GM06990 (cell line): ENCODE measurements around the gene IMPDH1.

Source experiments
- DNase-seq: peaks from one replicate; pipeline ENCODE4 v3.0.0-alpha.2; 2011; ENCODE audit not compliant: insufficient read length; ENCODE audit errors: extremely low read depth
- H3K27me3 ChIP-seq: replicated peaks from 2 replicates; pipeline ENCODE4 v1.6.0; 2011; ENCODE audit warnings: low read length; ENCODE audit not compliant: control insufficient read depth, insufficient read depth
- H3K36me3 ChIP-seq: 2 replicates; pipeline ENCODE4 v1.5.1; 2011; ENCODE audit warnings: low read length; ENCODE audit not compliant: control insufficient read depth, insufficient read depth
- H3K4me3 ChIP-seq: replicated peaks from 2 replicates; pipeline ENCODE4 v1.5.1; 2011; ENCODE audit warnings: low read depth, mild to moderate bottlenecking, control low read depth, low read length
- CTCF ChIP-seq: IDR thresholded peaks from 2 replicates; pipeline ENCODE4 v1.5.1; 2011; ENCODE audit warnings: low read length, control low read depth, mild to moderate bottlenecking, inconsistent platforms; ENCODE audit not compliant: insufficient read depth, poor library complexity, severe bottlenecking

IMPDH1 gene

GRCh38 chr7:128400566-128400965 is 9.2 kb downstream of the IMPDH1 start:
- Histone ChIP-seq H3K36me3 (peaks cover 16% of the 10 kb centered on the region), H3K27me3 (no peaks in the 10 kb centered on the region), H3K4me3 (no peak overlapping the region)
- TF ChIP-seq CTCF: no peak
- DNase-seq: no peak

GRCh38 chr7:128399991-128400390 is 9.8 kb downstream of the IMPDH1 start:
- no peak for TF ChIP-seq CTCF
- Histone ChIP-seq H3K4me3 (no peak overlapping the region), H3K36me3 (peaks cover 16% of the 10 kb centered on the region), H3K27me3 (no peaks in the 10 kb centered on the region)
- DNase-seq: no peak

GRCh38 chr7:128398841-128399135 is 11.0 kb downstream of the IMPDH1 start:
- DNase-seq: no peak
- no peak for TF ChIP-seq CTCF
- Histone ChIP-seq H3K27me3 (no peaks in the 10 kb centered on the region), H3K36me3 (peaks cover 20% of the 10 kb centered on the region), H3K4me3 (no peak overlapping the region)

- H3K4me3 ChIP-seq: no peak overlapping the region
- peaks cover 23% of the 10 kb centered on the region for H3K36me3 ChIP-seq
- no peaks in the 10 kb centered on the region for H3K27me3 ChIP-seq
- TF ChIP-seq CTCF: peak; percentile 96
- no peak for DNase-seq
Observed at GRCh38 chr7:128398016-128398840, 11.6 kb downstream of the IMPDH1 start.

- Histone ChIP-seq H3K4me3 (no peak overlapping the region), H3K36me3 (peaks cover 26% of the 10 kb centered on the region), H3K27me3 (no peaks in the 10 kb centered on the region)
- TF ChIP-seq CTCF: no peak
- DNase-seq: no peak
Observed at GRCh38 chr7:128396357-128396756, 13.4 kb downstream of the IMPDH1 start.

- H3K27me3 ChIP-seq: no peaks in the 10 kb centered on the region
- TF ChIP-seq CTCF: peak; percentile 22
- H3K4me3 ChIP-seq: no peak overlapping the region
- peaks cover 24% of the 10 kb centered on the region for H3K36me3 ChIP-seq
- no peak for DNase-seq
Observed at GRCh38 chr7:128395748-128396147, 14.0 kb downstream of the IMPDH1 start.
